SK-N-SH (cell line): ENCODE results near the gene CAPNS2. TPM values are rescaled to one million over a fixed set of nuclear protein-coding genes. Genes with fewer than 3 reads are reported as not detected.

Experiments used
- CTCF ChIA-PET: fragments of 300-600, 350-600 bp; formaldehyde crosslinking; extraction: SDS; loops from one replicate; lab custom pipeline; 2021; lab: Yijun Ruan, JAX
- POLR2A ChIA-PET: fragments of 350-600 bp; sonication (Branson Sonifier 250); formaldehyde crosslinking; extraction: SDS; loops from one replicate; lab custom pipeline; 2020; ENCODE audit warnings: antibody characterized with exemption, inconsistent platforms; lab: Yijun Ruan, JAX
- DNase-seq: peaks from one replicate; pipeline ENCODE4 v3.0.0; 2012
- H2AFZ ChIP-seq: fragments of 200-600 bp; sonication (generic); 2 replicates; pipeline ENCODE4 v1.8.1; 2016; ENCODE audit warnings: antibody characterized with exemption, mild to moderate bottlenecking, low read depth
- H3F3A ChIP-seq: fragments of 200-600 bp; sonication (generic); replicated peaks from 2 replicates; pipeline ENCODE3; 2016; ENCODE audit warnings: antibody characterized with exemption, mild to moderate bottlenecking; ENCODE audit not compliant: insufficient read depth
- H3K27ac ChIP-seq, 2 experiments: fragments of 200-500 bp in 1 of 2; fragments of 200-600 bp in 1 of 2; sonication (Bioruptor generic) in 1 of 2; sonication (generic), shearing (Covaris generic) in 1 of 2; 2 replicates each; pipeline versions ENCODE4 v1.5.1 to v1.6.1; 2014 to 2016; ENCODE audit warnings: low read depth in 2 of 2, inconsistent platforms in 1 of 2, low read length in 1 of 2, mild to moderate bottlenecking in 1 of 2, mixed read lengths in 1 of 2
- H3K27me3 ChIP-seq: fragments of 200-600 bp; sonication (generic), shearing (Covaris generic); 2 replicates; pipeline ENCODE4 v1.6.1; 2016; ENCODE audit warnings: mixed run types; ENCODE audit not compliant: insufficient read depth
- H3K36me3 ChIP-seq, 2 experiments: fragments of 200-500 bp in 1 of 2; fragments of 200-600 bp in 1 of 2; sonication (Bioruptor generic) in 1 of 2; sonication (generic) in 1 of 2; replicated peaks in 1 of 2; 2 replicates each; pipeline versions ENCODE3 to v1.5.1; 2014 to 2016; ENCODE audit warnings: low read length in 1 of 2, mild to moderate bottlenecking in 1 of 2; ENCODE audit not compliant: insufficient read depth in 2 of 2, control insufficient read depth in 1 of 2
- H3K4me1 ChIP-seq, 2 experiments: fragments of 200-500 bp in 1 of 2; fragments of 200-600 bp in 1 of 2; sonication (Bioruptor generic) in 1 of 2; sonication (generic), shearing (Covaris generic) in 1 of 2; 2 replicates each; pipeline versions ENCODE4 v1.5.1 to v1.6.1; 2014 to 2016; ENCODE audit warnings: low read depth in 1 of 2, low read length in 1 of 2, mixed run types in 1 of 2; ENCODE audit not compliant: insufficient read depth in 2 of 2, control insufficient read depth in 1 of 2
- H3K4me2 ChIP-seq: fragments of 200-600 bp; sonication (generic), shearing (Covaris generic); 2 replicates; pipeline ENCODE4 v1.6.1; 2017; ENCODE audit warnings: mixed run types
- H3K4me3 ChIP-seq, 2 experiments: fragments of 200-500 bp in 1 of 2; fragments of 200-600 bp in 1 of 2; sonication (Bioruptor generic) in 1 of 2; sonication (generic), shearing (Covaris generic) in 1 of 2; 2 replicates each; pipeline versions ENCODE4 v1.5.1 to v1.8.1; 2014 to 2016; ENCODE audit warnings: low read depth in 2 of 2, inconsistent platforms in 1 of 2, low read length in 1 of 2, mild to moderate bottlenecking in 1 of 2, mixed read lengths in 1 of 2, moderate library complexity in 1 of 2
- H3K79me2 ChIP-seq: fragments of 200-600 bp; sonication (generic); 2 replicates; pipeline ENCODE4 v1.8.1; 2017; ENCODE audit warnings: mild to moderate bottlenecking; ENCODE audit not compliant: insufficient read depth
- H3K9ac ChIP-seq: fragments of 200-600 bp; sonication (generic); 2 replicates; pipeline ENCODE4 v1.6.1; 2017; ENCODE audit warnings: mixed run types
- H3K9me2 ChIP-seq: fragments of 200-600 bp; sonication (generic); 2 replicates; pipeline ENCODE4 v1.6.1; 2017; ENCODE audit warnings: mixed run types
- H3K9me3 ChIP-seq: fragments of 200-600 bp; sonication (generic); 2 replicates; pipeline ENCODE4 v1.6.1; 2017; ENCODE audit warnings: mixed run types, mild to moderate bottlenecking, moderate library complexity
- H4K20me1 ChIP-seq: fragments of 200-600 bp; sonication (generic); 2 replicates; pipeline ENCODE4 v1.6.1; 2017; ENCODE audit warnings: mild to moderate bottlenecking, mixed run types; ENCODE audit not compliant: insufficient read depth
- CHD2 ChIP-seq: fragments of 150-350 bp; IDR thresholded peaks from 2 replicates; pipeline ENCODE4 v1.6.1; 2018; ENCODE audit warnings: low read length; ENCODE audit not compliant: partially characterized antibody
- ELF1 ChIP-seq: IDR thresholded peaks from 2 replicates; pipeline ENCODE4 v1.4.0; 2012
- EP300 ChIP-seq, 2 experiments: IDR thresholded peaks; 2 replicates each; pipeline versions ENCODE4 v1.4.0 to v1.6.1; 2012; ENCODE audit warnings: borderline replicate concordance in 1 of 2, low read depth in 1 of 2, low read length in 1 of 2
- EZH2phosphoT487 ChIP-seq: fragments of 200-600 bp; sonication (generic); IDR thresholded peaks from 2 replicates; pipeline ENCODE4 v1.6.1; 2017; ENCODE audit warnings: low read depth, mixed run types, mild to moderate bottlenecking, antibody characterized with exemption, moderate library complexity, borderline replicate concordance
- FOSL2 ChIP-seq: IDR thresholded peaks from 2 replicates; pipeline ENCODE4 v1.4.0; 2012; ENCODE audit warnings: low read depth, mild to moderate bottlenecking, moderate library complexity, borderline replicate concordance
- FOXJ3 ChIP-seq: sonication (generic); formaldehyde crosslinking; IDR thresholded peaks from 2 replicates; pipeline ENCODE4 v1.5.1; 2020; ENCODE audit warnings: mild to moderate bottlenecking, missing genetic modification reagents
- FOXM1 ChIP-seq: IDR thresholded peaks from 2 replicates; pipeline ENCODE4 v1.4.0; 2012; ENCODE audit warnings: low read depth, mild to moderate bottlenecking
- GABPA ChIP-seq: IDR thresholded peaks from 2 replicates; pipeline ENCODE4 v1.4.0; 2012; ENCODE audit warnings: low read depth, mild to moderate bottlenecking
- GATA2 ChIP-seq: sonication (generic); formaldehyde crosslinking; IDR thresholded peaks from 2 replicates; pipeline ENCODE4 v1.5.0; 2020; ENCODE audit warnings: mild to moderate bottlenecking, missing genetic modification reagents
- IRF3 ChIP-seq: fragments of 150-350 bp; IDR thresholded peaks from 2 replicates; pipeline ENCODE4 v1.6.1; 2016; ENCODE audit warnings: mild to moderate bottlenecking, low read depth, low read length
- JUND ChIP-seq: IDR thresholded peaks from 2 replicates; pipeline ENCODE4 v1.4.0; 2012
- MAX ChIP-seq: IDR thresholded peaks from 2 replicates; pipeline ENCODE4 v1.4.0; 2012; ENCODE audit warnings: low read depth
- MEF2A ChIP-seq: IDR thresholded peaks from 2 replicates; pipeline ENCODE4 v1.4.0; 2012; ENCODE audit warnings: low read depth, borderline replicate concordance
- MXI1 ChIP-seq: IDR thresholded peaks from 2 replicates; pipeline ENCODE4 v1.6.1; 2012; ENCODE audit warnings: mild to moderate bottlenecking, low read depth, low read length, improper control_type of control experiment
- NFIC ChIP-seq: IDR thresholded peaks from 2 replicates; pipeline ENCODE4 v1.4.0; 2012; ENCODE audit warnings: borderline replicate concordance
- NRF1 ChIP-seq: IDR thresholded peaks from 2 replicates; pipeline ENCODE4 v1.6.1; 2012; ENCODE audit warnings: low read depth, mild to moderate bottlenecking, low read length
- POLR2AphosphoS5 ChIP-seq: IDR thresholded peaks from 2 replicates; pipeline ENCODE4 v1.6.1; 2012; ENCODE audit warnings: low read depth, low read length
- RCOR1 ChIP-seq: fragments of 150-350 bp; IDR thresholded peaks from 2 replicates; pipeline ENCODE4 v1.6.1; 2017; ENCODE audit warnings: antibody characterized with exemption, low read length
- RXRA ChIP-seq: IDR thresholded peaks from 2 replicates; pipeline ENCODE4 v1.4.0; 2012; ENCODE audit warnings: low read depth, mild to moderate bottlenecking, borderline replicate concordance
- SIN3A ChIP-seq: IDR thresholded peaks from 2 replicates; pipeline ENCODE4 v1.6.1; 2012; ENCODE audit warnings: low read depth, mild to moderate bottlenecking, low read length, moderate library complexity, borderline replicate concordance
- SMC3 ChIP-seq: IDR thresholded peaks from 2 replicates; pipeline ENCODE4 v1.6.1; 2012; ENCODE audit warnings: low read depth, low read length, improper control_type of control experiment
- TAF1 ChIP-seq: IDR thresholded peaks from 2 replicates; pipeline ENCODE4 v1.6.1; 2012; ENCODE audit warnings: low read depth, mild to moderate bottlenecking, low read length, moderate library complexity, borderline replicate concordance
- TCF12 ChIP-seq: IDR thresholded peaks from 2 replicates; pipeline ENCODE4 v1.4.0; 2012
- TEAD4 ChIP-seq: IDR thresholded peaks from 2 replicates; pipeline ENCODE4 v1.4.0; 2012; ENCODE audit warnings: mild to moderate bottlenecking, borderline replicate concordance; ENCODE audit not compliant: insufficient read depth
- YY1 ChIP-seq: IDR thresholded peaks from 2 replicates; pipeline ENCODE4 v1.4.0; 2012; ENCODE audit warnings: low read depth, mild to moderate bottlenecking
- ZBTB33 ChIP-seq: IDR thresholded peaks from 2 replicates; pipeline ENCODE4 v1.4.0; 2012; ENCODE audit warnings: low read depth, borderline replicate concordance
- WGBS: methylation state at CpG from one replicate; pipeline ENCODE4 v1.1.6; 2017; ENCODE audit warnings: low lambda C conversion rate; 5-methylcytosine and 5-hydroxymethylcytosine counted together
- polyA plus RNA-seq, 3 experiments: library from polyadenylated mRNA; depleted of rRNA; stranded (reverse); fragments of >200 nt; gene quantifications; 2 replicates each; pipeline ENCODE4 v1.2.3, GENCODE V29; 2012
- TF ChIP-seq, protein P1 (sequence below): IDR thresholded peaks from 2 replicates; pipeline ENCODE4 v1.6.1; 2012; ENCODE audit warnings: mild to moderate bottlenecking, low read depth, low read length, moderate library complexity
- TF ChIP-seq, protein P2 (sequence below): IDR thresholded peaks from 2 replicates; pipeline ENCODE4; 2012

Gene CAPNS2
- polyA plus RNA-seq, 1 of the 3 experiments (the other 2 are of a cell fraction) = 0.13 TPM

DNA sequence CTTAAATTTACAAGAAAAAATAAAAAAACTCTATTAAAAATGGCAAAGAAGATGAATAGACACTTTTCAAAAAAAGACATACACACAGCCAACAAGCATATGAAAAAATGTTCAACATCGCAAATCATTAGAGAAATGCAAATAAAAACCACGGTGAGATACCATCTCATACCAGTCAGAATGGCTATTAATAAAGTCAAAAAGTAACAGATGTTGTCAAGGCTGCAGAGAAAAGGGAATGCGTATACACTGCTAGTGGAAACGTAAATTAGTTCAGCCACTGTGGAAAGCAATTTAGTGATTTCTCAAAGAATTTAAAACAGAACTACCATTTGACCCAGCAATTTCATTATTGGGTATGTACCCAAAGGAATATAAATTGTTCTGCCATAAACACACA, 31.4 kb downstream of the CAPNS2 start:
- Histone ChIP-seq H3K27me3 (0 out of 2 replicates have a peak, but pooled peaks cover 9% of the 10 kb centered on the region), H3K9me2 (no peaks in the 10 kb centered on the region), H3F3A (no peaks in the 10 kb centered on the region), H3K27ac (no peak overlapping the region), H3K79me2 (no peaks in the 10 kb centered on the region), H3K9me3 (no peaks in the 10 kb centered on the region), H4K20me1 (no peaks in the 10 kb centered on the region), H2AFZ (no peak overlapping the region), H3K4me3 (no peak overlapping the region), H3K4me1 (no peaks in the 10 kb centered on the region), H3K9ac (no peak overlapping the region), H3K36me3 (no peaks in the 10 kb centered on the region), H3K4me2 (no peak overlapping the region)
- ChIA-PET POLR2A (no interaction called here), CTCF (no interaction called here)
- no peak for DNase-seq
- WGBS = 12% methylated on average over 4 of the region's 4 CpGs
- no peak for TF ChIP-seq TAF1
- no peak for TF ChIP-seq TEAD4
- TF ChIP-seq IRF3 = no peak
- no peak for TF ChIP-seq SIN3A
- TF ChIP-seq NFIC = no peak
- TF ChIP-seq YY1 = no peak
- no peak for TF ChIP-seq JUND
- TF ChIP-seq RXRA = no peak
- TF ChIP-seq FOXM1 = no peak
- peak; percentile 87 for TF ChIP-seq RCOR1
- TF ChIP-seq POLR2AphosphoS5 = no peak
- TF ChIP-seq, protein P1, sequence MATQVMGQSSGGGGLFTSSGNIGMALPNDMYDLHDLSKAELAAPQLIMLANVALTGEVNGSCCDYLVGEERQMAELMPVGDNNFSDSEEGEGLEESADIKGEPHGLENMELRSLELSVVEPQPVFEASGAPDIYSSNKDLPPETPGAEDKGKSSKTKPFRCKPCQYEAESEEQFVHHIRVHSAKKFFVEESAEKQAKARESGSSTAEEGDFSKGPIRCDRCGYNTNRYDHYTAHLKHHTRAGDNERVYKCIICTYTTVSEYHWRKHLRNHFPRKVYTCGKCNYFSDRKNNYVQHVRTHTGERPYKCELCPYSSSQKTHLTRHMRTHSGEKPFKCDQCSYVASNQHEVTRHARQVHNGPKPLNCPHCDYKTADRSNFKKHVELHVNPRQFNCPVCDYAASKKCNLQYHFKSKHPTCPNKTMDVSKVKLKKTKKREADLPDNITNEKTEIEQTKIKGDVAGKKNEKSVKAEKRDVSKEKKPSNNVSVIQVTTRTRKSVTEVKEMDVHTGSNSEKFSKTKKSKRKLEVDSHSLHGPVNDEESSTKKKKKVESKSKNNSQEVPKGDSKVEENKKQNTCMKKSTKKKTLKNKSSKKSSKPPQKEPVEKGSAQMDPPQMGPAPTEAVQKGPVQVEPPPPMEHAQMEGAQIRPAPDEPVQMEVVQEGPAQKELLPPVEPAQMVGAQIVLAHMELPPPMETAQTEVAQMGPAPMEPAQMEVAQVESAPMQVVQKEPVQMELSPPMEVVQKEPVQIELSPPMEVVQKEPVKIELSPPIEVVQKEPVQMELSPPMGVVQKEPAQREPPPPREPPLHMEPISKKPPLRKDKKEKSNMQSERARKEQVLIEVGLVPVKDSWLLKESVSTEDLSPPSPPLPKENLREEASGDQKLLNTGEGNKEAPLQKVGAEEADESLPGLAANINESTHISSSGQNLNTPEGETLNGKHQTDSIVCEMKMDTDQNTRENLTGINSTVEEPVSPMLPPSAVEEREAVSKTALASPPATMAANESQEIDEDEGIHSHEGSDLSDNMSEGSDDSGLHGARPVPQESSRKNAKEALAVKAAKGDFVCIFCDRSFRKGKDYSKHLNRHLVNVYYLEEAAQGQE = no peak
- no peak for TF ChIP-seq GABPA
- peak; percentile 77 for TF ChIP-seq GATA2 (CRISPR knock-in tag)
- peak in 1 of 2 experiments; percentile 56; a peak in 2 of 4 replicates for TF ChIP-seq EP300 (IDR thresholded peaks at IDR 0.05; ENCODE audit: borderline replicate concordance in 1 of 2, low read depth in 1 of 2, low read length in 1 of 2)
- TF ChIP-seq NRF1 = no peak
- TF ChIP-seq, protein P2, sequence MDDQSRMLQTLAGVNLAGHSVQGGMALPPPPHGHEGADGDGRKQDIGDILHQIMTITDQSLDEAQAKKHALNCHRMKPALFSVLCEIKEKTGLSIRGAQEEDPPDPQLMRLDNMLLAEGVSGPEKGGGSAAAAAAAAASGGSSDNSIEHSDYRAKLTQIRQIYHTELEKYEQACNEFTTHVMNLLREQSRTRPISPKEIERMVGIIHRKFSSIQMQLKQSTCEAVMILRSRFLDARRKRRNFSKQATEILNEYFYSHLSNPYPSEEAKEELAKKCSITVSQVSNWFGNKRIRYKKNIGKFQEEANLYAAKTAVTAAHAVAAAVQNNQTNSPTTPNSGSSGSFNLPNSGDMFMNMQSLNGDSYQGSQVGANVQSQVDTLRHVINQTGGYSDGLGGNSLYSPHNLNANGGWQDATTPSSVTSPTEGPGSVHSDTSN = 0 out of 2 replicates have a peak, but pooled peaks have one; percentile 26
- no peak for TF ChIP-seq EZH2phosphoT487
- TF ChIP-seq CHD2 = no peak
- TF ChIP-seq ELF1 = no peak
- TF ChIP-seq MXI1 = no peak
- TF ChIP-seq ZBTB33 = no peak
- TF ChIP-seq MEF2A = no peak
- TF ChIP-seq FOSL2 = no peak
- TF ChIP-seq TCF12 = peak; percentile 45
- no peak for TF ChIP-seq MAX
- TF ChIP-seq FOXJ3 (CRISPR knock-in tag) = no peak
- TF ChIP-seq SMC3 = no peak
